Stimulated activated CD4-positive, alpha-beta T cell treated with anti-CD3 and anti-CD28 coated beads, Interleukin-15, amount 100 ng/mL, for 48 hours (primary cell): ENCODE measurements around the gene CSNK1D.
"Not testable (repeated sequence)": the region's sequence is repeated elsewhere in the genome, so short reads cannot be mapped to it uniquely, and the experiment has no call there.

Experiments used
- DNase-seq, 2 donors: peaks; one replicate each; pipeline ENCODE4 v3.0.0-alpha.2; 2020; ENCODE audit warnings: low read depth in 2 of 2

The CSNK1D gene

DNA sequence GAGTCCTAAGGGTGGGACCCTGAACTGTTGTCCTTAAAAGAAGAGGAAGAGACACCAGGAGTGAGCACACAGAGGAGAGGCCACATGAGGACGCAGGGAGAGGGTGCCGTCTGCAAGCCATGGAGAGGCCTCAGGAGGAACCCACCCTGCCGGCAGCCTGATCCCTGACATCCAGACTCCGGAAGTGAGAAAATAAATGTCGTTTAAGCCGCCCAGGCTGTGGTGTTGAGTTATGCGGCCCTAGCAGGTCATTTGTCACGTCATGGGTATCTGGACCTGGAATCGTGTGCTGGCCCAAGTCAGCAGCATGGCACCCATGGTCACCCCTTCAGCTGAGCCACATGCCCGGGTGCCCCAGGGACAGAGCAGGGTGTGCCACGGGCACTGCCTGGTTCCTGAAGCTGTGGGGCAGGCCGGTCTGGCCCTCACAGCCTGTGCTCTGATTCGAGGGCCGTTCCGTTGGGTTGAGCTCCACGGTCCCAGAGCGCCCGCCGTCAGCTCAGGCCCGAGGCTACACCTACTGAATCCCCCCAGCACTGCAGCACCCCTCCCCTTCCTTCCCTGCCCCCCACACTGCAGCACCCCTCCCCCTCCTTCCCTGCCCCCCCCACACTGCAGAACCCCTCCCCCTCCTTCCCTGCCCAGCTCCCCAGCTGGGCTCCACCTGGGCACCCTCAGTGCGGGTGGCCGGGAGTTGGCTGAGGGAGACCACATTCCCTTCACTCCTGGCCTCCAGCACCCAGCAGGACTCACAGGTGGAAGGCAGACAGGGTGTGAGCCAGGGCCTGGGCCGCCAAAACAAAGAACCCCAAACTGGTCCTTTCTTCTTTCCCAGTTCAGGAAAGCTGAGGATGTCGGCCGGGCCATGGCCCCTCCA is 58.2 kb downstream of the CSNK1D start:
- no peak for DNase-seq

DNA sequence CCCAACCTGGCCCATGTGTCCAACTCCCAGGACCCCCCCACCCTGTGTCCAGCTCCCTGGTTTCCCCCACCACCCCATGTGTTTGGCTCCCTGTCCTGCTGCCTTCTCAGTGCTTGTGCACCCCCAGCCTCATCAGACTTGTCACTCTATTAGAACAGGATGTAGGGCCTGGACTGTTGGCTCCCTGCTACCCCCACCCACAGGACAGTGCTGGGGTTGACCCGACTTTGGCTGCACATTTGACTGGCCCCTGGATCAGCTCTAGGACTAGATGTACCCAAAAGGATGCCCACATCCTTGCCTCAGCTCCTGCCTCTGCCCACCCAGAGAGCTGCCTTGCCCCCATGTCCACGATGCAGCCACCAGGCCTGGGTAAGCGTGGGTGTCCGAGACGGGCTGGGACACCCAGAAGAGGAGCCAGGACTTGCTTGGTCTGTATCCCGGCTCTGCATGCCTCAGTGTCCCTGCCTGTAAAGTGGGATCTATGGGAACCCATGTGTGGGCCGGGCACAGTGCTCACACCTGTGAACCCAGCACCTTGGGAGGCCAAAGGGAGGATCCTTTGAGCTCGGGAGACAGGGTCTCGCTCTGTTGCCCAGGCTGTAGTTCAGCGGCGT is 59.4 kb downstream of the CSNK1D start:
- DNase-seq = no peak

DNA sequence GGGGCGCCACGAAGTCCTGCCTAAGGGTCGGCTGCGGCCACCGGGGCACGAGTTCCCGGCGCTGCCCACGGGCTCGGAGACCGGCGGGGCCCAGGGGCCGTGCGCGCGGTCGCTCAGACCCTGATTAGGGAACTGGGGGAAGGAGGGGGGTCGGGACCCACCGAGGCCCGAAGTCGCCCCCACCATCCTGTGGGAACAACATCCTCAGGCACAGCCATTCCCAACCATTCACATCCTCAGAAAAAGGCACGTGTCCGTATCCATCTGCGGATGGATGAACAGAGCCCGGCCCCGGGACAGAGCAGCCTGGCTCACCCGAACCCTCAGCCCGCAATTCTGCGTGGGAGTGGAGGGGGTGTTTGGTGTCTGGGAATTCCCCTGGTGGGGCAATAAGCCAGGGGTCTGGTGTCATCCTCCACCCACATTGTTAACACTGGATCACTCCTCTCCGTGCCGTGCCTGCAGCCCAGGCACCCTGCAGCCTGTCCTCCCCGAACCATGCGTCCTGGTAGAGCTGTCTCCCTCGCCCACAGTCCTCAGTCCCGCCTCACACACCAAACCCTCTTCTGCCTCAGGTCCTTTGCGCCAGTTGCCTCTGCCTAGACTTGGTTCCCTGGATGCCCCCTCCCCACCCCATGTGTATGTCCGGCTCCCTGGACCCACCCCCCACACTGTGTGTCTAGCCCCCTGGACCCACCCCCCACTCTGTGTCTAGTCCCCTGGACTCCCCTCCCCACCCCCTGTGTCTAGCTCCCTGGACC is 60.1 kb downstream of the CSNK1D start:
- DNase-seq = no peak

DNA sequence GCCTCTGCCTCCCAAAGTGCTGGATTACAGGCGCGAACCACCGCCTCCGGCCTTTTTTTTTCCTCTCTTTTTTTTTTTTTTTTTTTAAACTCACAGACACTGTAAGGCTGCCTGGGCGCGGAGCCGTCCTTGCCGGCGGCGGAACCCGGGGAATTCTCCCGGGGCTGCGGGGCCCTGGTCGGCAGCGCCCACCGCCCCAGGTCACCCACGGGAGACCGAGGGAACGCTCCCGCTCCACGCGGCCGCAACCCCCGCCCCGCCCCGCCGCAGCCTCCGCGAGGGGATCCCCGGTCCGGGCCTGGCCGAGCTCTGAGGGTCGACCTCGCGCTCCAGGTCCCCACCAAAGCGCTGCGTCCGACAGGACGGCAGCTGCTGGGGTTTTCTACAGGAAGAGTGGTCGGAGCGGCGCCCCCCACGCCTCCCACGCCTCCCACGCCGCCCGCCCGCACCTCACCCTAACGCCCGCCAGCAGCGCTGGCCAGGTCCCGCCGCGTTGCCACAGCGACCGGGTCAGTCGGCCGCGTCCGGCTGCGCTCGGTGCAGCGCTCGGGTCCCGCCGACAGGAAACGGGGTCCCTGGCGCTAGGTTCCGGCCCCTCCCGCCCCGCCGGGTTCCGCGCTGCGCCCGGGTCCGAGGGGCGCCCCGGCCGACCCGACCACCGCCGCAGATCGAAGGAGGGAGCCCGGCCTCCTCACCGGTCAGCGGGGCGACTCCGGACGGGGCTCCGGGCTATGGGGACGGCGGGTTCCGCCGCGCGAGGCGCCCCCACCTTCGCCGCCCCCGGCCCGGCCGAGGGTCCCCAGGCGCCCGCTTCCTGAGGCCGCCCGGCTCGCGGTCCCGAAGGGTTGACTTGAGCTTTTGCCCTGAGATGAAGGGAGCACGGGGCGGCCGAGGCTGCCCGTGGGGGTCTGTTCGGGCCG is 60.9 kb downstream of the CSNK1D start, which contains the start of gene CCDC57:
CCDC57 (minus strand) TSS at position 512 of the 920 bp plus-strand sequence. CDS start 10,898 bp downstream, outside the sequence.
- DNase-seq = peak; percentile 56 to 71

DNA sequence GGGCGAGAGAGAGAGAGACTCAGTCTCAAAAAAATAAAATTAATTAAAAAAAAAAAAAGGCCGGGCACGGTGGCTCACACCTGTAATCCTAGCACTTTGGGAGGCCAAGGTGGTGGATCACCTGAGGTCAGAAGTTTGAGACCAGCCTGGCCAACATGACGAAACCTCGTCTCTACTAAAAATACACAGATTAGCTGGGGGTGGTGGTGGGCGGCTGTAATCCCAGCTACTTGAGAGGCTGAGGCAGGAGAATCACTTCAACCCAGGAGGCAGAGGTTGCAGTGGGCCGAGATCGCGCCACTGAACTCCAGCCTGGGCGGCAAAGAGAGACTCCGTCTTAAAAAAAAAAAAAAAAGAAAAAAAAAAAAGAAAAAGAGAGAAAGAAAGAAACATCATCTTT is 62.8 kb downstream of the CSNK1D start:
- not testable (repeated sequence) for DNase-seq

DNA sequence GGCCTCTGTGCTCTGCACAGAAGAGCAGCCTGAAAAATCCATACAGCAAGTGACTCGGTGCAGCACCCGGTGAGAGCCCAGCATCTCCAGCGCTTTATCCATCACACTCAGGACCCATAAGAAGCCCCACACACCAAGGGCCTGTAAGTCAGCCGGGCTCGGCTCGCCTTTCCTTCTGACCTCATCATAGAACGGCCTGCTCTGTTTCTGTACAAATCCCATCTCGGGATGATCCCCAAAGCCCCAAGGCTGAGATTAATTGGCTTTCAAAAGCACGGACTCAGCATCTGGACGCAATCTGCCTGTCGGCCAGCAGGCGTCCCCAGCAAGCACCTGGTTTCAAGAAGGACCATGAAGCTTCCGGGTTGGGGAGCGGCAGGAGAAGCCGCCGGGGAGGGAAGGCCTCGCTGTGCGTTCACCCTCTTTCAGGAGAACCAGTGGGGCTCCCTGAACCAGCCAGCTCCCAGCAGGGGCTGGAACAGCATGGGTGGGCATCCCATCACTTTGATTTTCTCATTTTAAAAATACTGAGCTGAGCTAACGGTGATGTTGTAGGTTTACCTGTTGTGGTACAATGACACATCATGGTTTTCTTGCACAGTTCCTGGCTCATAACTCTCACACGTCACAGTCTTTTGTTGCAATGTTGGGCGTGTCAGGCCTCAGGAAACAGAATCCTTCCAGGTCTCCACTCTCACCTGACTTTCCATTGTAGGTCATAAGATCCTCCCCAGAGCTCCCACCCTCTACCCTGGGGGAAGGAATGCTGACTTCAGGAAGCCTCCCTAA is 67.6 kb downstream of the CSNK1D start:
- peak; percentile 66 to 70 for DNase-seq

DNA sequence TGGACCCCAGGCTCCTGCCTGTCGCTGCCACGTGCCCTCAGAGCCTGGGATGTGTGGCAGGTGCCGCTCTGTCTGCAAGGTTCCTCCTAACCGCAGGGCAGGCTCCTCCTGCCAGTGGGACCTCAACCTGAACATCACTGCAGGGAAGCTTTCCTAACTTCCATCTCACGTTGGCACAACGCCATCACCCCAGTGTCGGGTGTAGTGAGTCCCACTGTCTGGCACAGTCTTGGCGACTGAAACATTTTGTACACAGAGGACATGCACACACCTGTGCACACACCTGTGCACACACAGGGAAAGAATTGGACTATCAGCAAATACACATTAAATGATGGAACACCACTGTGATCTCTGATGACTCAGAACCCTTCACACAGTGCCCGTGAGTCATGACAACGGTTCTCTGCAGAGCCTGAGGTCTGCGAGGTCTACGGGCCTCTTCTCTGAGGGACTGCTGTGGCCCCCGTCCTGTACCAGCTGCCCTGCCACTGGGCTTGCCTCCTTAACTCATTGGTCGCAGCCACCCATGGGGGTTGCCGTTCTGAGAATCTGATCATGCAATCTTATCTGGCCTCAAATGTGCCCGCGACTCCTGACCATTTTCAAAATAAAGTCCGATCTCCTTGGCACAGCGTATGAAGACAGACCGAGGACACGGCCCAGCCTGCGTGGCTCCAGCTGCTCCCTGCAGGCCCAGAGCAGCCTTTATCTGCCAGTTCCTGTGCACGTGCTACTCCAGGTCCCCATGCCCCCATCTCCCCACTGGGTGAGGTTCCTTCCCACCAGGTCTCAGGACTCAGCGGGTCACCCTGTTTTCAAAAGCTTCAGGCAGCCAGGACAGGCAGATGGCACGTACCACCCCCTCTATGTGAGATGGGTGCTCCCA is 68.4 kb downstream of the CSNK1D start:
- DNase-seq = peak in 1 of 2 donors; percentile 57

DNA sequence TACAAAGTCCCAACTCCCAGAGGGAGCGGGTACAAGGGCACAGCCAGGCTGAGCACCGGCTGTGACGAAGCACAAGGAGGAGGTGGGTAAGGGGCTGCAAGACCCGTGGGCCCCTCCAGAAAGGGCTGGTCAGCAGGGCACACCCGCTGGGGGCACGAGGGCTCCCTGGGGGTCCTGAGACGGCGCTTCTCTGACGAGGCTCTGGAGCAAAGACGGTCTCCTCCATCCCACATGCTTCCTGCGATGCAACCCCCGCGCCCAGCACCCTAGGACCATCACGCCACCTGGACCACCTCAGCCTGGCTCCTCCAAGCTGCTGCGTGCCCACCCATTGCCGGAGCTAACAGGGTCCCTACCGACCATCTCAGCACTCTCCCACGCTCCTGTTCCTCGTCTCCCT is 69.6 kb downstream of the CSNK1D start:
- DNase-seq = no peak

DNA sequence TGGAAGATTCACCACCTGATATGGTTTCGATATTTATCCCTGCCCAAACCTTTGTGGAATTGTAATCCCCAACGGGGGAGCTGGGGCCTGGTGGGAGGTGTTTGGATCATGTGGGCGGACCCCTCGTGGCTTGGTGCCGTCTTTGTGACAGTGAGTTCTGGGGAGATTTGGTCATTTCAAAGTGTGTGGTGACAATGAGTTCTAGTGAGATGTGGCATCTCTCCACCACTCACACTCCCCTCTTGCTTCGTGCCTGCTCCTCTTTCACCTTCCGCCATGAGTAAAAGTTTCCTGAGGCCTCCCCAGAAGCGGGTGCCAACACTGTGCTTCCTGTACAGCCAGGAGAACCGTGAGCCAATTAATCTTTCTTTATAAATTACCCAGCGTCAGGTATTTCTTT is 70.5 kb downstream of the CSNK1D start:
- DNase-seq = no peak

DNA sequence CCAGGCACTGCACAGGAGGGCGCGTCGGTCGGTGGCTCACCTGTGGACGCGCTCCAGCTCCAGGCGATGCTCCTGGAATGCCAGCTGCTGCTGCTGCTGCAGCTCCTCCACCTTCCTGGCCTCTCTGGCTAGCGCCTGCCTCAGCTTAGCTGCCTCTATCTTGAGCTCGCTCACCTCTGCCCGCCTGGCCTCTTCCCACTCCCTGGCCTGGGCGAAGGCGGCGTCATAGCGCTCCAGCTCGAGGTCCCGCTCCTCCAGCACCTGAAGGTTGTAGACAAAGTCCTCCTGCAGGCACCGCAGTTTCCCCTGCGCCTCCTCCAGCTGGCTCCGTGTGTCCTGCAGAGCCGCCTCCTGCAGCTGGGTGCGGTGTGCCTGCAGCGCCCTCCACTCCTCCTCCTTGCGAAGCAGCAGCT is 72.0 kb downstream of the CSNK1D start:
- no peak for DNase-seq

DNA sequence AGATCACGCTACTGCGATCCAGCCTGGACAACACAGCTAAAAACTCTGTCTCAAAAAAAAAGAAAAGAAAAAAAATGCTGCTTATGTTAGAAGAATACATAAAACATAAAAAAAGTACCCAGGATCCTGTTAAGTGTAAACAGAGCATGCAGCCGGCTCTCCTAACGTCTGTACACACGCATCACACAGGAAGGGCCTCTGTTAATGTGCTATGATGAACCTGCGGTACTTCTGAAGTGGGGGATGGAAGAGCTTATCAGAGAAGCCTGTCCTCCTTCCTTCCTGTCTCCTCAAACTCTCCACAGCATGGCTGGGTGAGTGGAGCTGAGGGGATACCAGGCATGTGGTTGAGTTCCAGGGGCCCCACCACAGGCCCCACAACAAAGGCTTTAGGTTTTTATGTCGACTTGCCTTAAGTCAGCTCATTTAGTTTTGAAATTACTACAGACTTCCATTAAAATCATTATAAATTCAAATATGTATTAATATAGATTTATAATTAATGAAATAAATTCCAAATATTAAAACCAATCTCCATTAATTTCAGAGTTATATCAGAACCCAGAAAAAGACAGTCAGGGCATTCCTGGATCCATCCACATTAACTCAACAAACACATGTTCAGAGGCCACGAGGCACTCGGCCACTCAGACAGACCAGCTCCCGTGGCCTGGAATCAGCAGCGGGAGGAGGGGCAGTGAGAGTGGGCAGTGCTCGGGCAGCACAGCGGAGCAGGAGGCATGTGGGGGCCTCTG is 72.6 kb downstream of the CSNK1D start:
- DNase-seq = peak; percentile 47 to 58

DNA sequence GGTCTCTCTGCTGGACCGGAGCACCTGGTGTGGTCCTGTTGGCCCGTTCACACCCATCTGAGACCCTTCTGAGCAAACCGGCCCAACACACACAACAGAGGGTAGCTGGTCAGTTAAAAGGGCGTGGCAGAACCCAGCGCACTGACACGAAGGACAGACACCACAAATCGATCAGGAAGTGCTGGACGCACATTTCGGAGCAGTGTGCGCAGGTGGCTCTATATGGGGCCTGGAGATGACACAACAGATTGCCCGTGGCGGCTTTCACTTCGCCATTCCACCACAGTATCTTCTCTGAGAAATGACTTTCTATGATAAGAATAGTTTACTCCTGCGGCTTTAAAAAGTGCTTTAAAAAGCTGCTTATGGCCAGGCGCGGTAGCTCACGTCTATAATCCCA is 73.4 kb downstream of the CSNK1D start:
- no peak for DNase-seq

DNA sequence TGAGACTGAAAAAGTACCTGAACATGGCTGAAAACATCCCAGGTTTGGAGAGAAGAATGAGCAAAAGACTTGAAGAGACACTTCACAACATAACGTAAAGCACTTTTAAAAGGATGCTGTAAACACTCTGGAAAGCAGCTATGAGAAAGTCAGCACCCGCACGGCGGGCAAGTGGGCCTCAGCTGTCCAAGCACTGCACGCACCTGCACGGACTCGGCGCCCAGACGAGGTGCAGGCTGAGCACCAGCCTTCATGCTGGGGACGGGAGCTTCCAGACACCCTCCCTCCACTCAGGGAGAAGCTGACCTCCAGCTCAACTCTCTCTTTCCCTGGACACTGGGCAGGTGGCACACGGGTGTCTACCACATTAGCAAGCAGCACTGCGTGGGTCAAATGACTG is 74.0 kb downstream of the CSNK1D start:
- no peak for DNase-seq

DNA sequence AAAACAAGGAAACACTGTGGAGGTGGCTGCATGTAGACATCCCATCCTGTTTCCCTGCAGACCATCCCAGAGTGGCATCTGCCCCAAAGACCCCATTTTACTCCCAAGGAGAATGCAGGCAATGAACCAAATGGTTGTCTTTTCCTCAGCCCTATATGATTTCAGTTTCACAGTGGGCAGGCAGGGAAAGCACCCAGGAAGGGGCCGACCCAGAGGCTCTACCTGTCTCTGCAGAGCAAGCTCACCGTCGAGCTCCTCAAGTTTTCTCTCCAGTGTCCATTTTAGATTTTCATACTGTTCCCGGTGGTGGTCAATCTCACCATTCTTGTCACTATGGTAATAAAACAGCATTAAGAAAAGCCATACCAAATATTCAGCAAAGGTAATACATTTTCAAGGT is 75.4 kb downstream of the CSNK1D start:
- no peak for DNase-seq

DNA sequence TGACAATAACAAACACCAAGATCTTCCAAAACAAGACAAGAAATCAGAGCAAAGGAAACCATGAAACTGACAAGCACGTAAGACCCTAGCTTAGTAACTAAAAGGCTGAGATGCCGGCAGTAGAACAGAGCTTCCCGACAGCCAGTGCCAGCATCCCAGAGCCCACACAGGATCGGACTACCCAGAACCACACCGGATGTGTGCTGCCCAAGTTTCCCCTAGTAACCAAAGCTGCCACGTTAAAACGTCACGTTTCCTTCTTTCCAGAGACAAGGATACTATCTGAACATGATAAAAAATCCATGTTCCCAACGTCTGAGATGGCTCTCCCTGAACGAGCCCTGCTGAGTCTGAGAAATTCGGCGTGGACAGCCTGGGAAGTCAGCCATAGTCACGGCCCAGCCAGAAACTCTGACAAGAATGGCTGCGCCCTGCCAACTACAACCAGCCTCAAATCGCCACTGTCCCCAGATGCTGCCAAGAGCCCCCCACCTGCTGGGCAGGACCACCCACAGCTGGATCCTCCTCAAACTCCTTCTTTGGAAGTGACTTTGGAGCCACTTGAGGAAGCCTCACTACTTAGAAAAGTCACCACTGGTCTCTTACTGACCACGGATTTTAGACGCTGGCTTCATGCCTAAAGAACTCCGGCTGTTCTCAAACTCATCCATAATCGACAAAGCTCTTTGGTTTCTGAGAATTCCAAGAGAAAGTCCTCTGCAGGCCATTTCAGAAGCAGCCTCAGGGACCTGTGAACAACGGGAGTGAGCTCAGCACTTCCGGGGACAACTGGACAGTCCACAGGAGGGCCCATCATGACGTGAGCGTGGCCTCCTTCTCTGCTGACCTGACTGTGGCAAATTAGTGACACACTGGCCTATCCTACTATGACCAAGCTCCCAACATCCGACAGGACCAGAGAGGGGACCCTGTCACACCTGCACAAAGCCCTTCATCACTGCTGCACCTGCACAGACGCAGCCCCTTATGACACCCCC is 77.5 kb downstream of the CSNK1D start:
- DNase-seq = no peak

DNA sequence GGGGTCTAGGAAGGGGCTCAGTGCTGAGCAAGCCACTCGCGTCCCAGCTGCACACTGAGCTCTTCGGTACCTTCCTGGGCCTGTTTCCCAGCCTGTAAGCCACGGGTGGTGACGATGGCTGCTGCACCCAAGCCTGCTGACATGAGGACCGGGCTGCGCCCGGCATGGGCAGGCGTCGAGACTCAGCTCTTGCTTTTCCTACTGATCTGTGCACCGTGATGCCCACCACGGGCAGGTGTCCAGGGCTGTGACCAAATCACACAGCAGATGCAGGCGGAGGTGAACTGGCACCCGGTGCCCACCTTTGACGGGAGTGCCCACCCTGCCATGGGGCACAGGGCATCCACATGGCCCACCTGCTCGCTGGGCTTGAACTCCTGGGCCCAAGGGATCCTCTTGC is 78.7 kb downstream of the CSNK1D start:
- no peak for DNase-seq

DNA sequence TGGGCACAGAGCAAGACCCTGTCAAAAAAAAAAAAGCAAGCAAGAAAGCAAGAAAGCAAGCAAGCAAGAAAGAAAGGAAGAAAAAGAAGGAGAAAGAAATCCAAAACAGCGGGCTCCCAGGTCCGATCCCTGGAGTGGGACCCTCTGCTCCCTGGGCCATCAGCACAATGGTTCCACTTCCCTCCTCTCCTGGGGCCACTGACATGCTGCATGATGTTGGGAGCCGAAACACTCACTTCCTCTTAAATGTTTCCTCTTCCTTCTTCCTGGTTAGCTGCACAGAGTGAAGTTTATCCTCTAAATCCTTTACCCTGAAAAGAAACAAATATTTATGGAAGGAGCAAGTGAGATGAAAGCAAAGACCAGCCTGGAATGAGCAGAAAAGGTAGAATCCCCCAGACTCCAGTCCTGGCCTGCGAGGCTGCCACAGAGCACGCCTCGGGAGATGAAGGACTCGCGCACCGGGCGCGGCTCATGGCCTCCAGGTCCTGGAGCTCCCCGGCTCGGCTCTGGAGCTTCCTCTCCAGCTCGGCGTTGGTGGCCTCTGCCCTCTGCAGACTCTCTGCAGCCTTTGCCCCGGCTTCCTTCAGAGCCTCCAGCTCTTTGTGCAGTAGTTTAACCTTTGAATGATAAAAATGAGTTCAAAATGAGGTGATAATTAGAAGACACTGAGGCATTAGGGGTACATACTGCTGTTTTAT is 79.8 kb downstream of the CSNK1D start:
- DNase-seq = no peak
